Calu3 (cell line): Measurements from ENCODE around the gene LRRC4. TPM values are rescaled to one million over a fixed set of nuclear protein-coding genes. Genes with fewer than 3 reads are reported as not detected.

ENCODE experiments used
- BruUV-seq: library from RNA; stranded (reverse); fragments of 400-500 nt; replicated peaks from 2 replicates; lab custom pipeline; 2021; lab: Mats Ljungman, UMichigan
- CTCF ChIA-PET: fragments of 300-600 bp; sonication (Branson Sonifier 250); formaldehyde crosslinking; loops from one replicate; lab custom pipeline; 2022; ENCODE audit warnings: antibody characterized with exemption; lab: Charles Lee
- DNase-seq: peaks from one replicate; pipeline ENCODE4 v3.0.0; 2022
- H3K27ac Mint-ChIP-seq: one replicate; pipeline ENCODE4 v1.8.0; 2022; ENCODE audit warnings: mixed read lengths; ENCODE audit not compliant: unreplicated experiment
- H3K27me3 Mint-ChIP-seq: one replicate; pipeline ENCODE4 v1.8.0; 2022; ENCODE audit warnings: mixed read lengths; ENCODE audit not compliant: unreplicated experiment
- H3K36me3 Mint-ChIP-seq: one replicate; pipeline ENCODE4 v1.8.0; 2022; ENCODE audit warnings: mild to moderate bottlenecking, moderate library complexity, mixed read lengths; ENCODE audit not compliant: insufficient read depth, unreplicated experiment
- H3K4me1 Mint-ChIP-seq: one replicate; pipeline ENCODE4 v1.8.0; 2022; ENCODE audit warnings: mild to moderate bottlenecking, low read depth, mixed read lengths; ENCODE audit not compliant: unreplicated experiment
- H3K4me3 Mint-ChIP-seq: one replicate; pipeline ENCODE4 v1.8.0; 2022; ENCODE audit warnings: mild to moderate bottlenecking, low read depth, moderate library complexity, mixed read lengths; ENCODE audit not compliant: unreplicated experiment
- H3K9me3 Mint-ChIP-seq: one replicate; pipeline ENCODE4 v1.8.0; 2022; ENCODE audit warnings: low read depth, mixed read lengths; ENCODE audit not compliant: unreplicated experiment
- intact Hi-C: fragments of 100-400 bp; cut with micrococcal nuclease; formaldehyde crosslinking; loops from one replicate; pipeline ENCODE4 v1.10.0; 2022; ENCODE audit not compliant: unreplicated experiment
- total RNA-seq: library from RNA; stranded (reverse); gene quantifications from 2 replicates; pipeline ENCODE4 v1.2.3, GENCODE V29; 2022
- TF ChIP-seq, protein P1 (sequence below): fragments of 200-600 bp; IDR thresholded peaks from one replicate; pipeline ENCODE4 v1.8.0; 2022; ENCODE audit warnings: antibody characterized with exemption; ENCODE audit not compliant: unreplicated experiment

Gene LRRC4
- total RNA-seq, 1 experiment from 2014 or later = not detected

DNA sequence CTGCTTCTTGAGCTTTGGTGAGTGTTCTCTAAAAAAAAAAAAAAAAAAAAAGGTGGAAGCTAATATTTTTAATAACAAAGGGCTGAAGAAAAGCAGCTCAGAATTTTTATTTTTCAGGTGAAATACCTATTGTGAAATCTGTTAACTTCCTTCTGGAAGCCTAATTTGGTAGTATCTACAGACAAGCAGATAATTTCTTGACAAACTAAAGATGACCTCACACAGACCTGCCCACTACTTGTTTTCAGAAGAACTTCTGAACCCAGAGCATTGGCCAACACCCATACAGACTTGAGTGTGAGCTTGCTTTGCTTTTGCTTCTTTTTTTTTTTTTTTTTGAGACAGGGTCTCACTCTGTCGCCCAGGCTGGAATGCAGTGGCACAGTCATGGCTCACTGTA, 31.2 kb downstream of the LRRC4 start:
- Mint-ChIP-seq H3K4me1 (peaks cover 6% of the 10 kb centered on the region), H3K4me3 (no peak overlapping the region), H3K36me3 (peaks cover 6% of the 10 kb centered on the region), H3K27ac (no peak overlapping the region), H3K27me3 (no peaks in the 10 kb centered on the region), H3K9me3 (no peaks in the 10 kb centered on the region)
- TF ChIP-seq, protein P1, sequence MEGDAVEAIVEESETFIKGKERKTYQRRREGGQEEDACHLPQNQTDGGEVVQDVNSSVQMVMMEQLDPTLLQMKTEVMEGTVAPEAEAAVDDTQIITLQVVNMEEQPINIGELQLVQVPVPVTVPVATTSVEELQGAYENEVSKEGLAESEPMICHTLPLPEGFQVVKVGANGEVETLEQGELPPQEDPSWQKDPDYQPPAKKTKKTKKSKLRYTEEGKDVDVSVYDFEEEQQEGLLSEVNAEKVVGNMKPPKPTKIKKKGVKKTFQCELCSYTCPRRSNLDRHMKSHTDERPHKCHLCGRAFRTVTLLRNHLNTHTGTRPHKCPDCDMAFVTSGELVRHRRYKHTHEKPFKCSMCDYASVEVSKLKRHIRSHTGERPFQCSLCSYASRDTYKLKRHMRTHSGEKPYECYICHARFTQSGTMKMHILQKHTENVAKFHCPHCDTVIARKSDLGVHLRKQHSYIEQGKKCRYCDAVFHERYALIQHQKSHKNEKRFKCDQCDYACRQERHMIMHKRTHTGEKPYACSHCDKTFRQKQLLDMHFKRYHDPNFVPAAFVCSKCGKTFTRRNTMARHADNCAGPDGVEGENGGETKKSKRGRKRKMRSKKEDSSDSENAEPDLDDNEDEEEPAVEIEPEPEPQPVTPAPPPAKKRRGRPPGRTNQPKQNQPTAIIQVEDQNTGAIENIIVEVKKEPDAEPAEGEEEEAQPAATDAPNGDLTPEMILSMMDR = no peak
- intact Hi-C loops = no loop called here
- BruUV-seq = no TSS peak
- CTCF ChIA-PET = interaction anchor here (0.6 to 1.4 kb wide), 3 partner anchors 10 to 62 kb away, joined by 3 read pairs; no protein-coding TSS in a partner anchor
- DNase-seq = no peak

DNA sequence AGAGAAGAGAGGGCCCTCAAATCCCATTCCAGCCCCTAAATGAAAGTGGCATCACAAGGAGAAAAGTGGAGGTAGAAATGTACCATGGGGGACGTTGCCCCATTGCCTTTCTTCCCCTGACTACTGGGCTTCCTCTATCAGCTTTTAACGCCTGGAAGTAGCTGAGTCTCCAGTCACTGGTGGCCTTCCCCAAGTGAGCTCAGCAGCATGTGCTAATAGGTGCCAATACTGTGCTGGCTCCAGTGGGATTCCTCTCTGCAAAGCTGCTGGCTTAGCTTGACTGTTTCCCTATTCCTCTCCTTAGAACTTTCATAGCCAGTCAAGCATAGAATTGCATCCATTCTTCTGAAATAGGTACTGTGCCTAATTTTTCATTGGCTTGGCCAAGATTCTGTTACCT, 32.6 kb downstream of the LRRC4 start:
- CTCF ChIA-PET = no interaction called here
- H3K27me3 Mint-ChIP-seq = no peaks in the 10 kb centered on the region
- no peaks in the 10 kb centered on the region for H3K9me3 Mint-ChIP-seq
- H3K4me1 Mint-ChIP-seq = peaks cover 6% of the 10 kb centered on the region
- no peak overlapping the region for H3K4me3 Mint-ChIP-seq
- no peak overlapping the region for H3K27ac Mint-ChIP-seq
- DNase-seq = no peak
- H3K36me3 Mint-ChIP-seq = peaks cover 14% of the 10 kb centered on the region
- intact Hi-C loops = no loop called here
- TF ChIP-seq, protein P1 = no peak
- no TSS peak for BruUV-seq

DNA sequence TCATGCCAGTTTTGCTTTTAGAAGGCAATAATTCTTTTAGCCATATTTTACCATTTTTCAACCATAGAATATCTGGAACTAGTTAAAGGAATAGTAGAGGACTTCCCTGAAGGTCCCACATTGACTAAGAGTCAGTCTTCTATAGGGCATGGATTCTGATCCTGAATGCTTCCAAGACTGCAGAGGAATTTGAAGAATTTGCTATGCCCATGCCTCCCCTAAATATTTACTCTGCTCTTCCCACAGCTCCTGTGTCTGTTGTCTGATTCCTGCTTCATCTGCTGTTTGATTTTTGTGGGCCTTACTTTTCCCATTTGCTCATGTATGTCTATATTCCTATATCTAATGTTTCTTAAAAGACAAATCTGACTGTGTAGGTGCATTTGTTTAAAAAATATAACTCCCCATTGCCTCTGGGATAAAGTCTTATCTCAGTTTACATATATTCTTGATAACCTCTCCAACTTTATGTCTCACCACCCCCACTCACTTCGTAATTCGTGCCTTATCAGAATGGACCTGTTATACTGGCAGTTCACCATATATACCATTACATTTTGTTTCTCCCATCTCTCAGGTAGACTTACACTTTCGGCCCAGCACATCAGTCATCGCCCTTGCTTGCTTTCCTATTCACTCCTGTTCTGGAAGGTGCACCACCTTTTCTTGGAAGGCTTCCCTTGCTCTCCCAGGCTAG, 33.9 kb downstream of the LRRC4 start:
- Mint-ChIP-seq H3K9me3 (no peaks in the 10 kb centered on the region), H3K4me3 (no peak overlapping the region), H3K27ac (no peak overlapping the region), H3K36me3 (peaks cover 17% of the 10 kb centered on the region), H3K27me3 (no peaks in the 10 kb centered on the region), H3K4me1 (peaks cover 6% of the 10 kb centered on the region)
- CTCF ChIA-PET = no interaction called here
- TF ChIP-seq, protein P1 = no peak
- intact Hi-C loops = no loop called here
- BruUV-seq = no TSS peak
- DNase-seq = no peak

DNA sequence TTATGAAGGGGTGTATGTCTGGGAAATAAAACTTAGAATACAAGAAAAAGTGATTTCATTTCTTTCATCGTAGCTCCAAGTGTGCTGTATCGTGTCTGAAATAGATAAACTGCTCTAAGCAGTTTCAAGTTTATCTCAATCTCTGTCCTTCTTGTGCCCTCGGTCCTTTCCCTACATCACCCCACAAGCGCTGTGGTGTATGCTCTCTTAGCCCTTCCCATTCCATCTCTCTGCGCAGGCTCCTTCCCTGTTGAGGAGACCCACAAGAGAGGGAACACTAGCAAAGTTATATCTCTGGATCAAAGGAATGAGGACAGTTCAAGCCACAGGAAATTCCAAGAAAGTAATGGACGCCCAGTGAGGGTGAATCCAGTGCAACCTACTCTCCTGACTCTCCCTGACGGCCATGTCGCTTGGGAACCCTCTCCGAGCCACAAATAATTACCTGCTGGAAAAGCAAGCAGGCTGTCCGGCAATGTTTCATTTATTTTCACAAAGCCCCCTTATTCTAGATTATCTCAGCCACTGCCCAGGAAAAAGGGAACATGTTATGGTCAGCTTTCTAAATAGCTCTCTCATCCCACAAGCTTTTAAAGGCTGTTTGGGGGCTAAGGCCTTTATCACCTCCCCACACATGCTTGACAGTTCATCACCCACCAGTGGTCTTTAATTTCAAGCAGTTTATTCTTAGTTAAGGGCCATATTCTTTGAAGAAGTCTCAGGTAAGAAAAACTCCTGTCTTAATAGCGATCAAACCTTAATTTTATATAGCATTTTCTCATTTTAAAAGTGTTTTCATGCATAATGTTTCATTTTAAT, 34.8 kb downstream of the LRRC4 start:
- BruUV-seq = no TSS peak
- Mint-ChIP-seq H3K36me3 (peaks cover 17% of the 10 kb centered on the region), H3K27ac (no peak overlapping the region), H3K4me1 (peaks cover 6% of the 10 kb centered on the region), H3K4me3 (no peak overlapping the region), H3K27me3 (no peaks in the 10 kb centered on the region), H3K9me3 (no peaks in the 10 kb centered on the region)
- CTCF ChIA-PET = no interaction called here
- TF ChIP-seq, protein P1 = no peak
- intact Hi-C loops = no loop called here
- no peak for DNase-seq
